Stimulated activated CD8-positive, alpha-beta memory T cell treated with anti-CD3 and anti-CD28 coated beads, Interleukin-12 subunit alpha, Interleukin-12 subunit beta, amount 100 ng/mL, for 24 hours (primary cell): ENCODE data around the gene MCC.

Experiments used
- DNase-seq: peaks from one replicate; pipeline ENCODE4 v3.0.0-alpha.2; 2020; ENCODE audit errors: extremely low read depth

Gene MCC

GRCh38 chr5:113320273-113320780 is 167.9 kb downstream of the MCC start:
- no peak for DNase-seq

GRCh38 chr5:113319256-113320053 is 168.8 kb downstream of the MCC start:
- no peak for DNase-seq

DNA sequence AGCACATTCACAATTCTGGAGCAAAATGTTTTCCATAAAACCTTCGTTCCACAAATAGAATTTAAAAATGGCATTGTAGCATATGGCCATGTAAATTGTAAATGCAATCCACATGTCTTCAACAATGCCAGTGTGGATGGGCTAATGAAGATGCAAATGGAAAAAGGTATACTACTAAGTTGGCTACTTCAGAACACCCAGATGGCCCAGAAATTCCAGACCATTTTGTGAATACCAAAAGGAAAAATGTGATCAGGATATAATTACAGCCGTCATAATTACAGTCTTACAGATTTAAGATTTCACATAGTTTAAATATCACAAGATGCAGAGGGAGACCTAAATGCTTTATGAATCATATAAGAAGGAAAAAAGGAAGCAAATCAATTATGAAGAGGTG is 170.6 kb downstream of the MCC start:
- no peak for DNase-seq

DNA sequence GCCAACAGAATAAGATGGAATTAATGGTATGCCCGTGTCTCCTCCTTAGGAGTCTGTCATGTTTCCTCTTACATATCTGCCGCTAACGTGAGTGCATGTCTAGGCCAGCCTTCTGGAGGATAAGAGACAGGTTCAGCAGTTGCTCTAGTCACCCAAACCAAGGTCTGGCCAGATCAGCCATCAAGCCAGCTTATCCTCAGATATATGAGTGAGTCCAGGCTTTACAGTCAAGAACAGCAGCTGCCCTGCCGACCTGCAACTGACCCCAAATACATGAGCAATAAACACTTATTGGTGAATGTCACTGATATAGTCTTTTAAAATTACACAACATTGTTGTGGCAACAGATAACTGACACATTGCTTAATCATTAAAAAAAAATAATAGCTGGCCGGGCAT is 177.0 kb downstream of the MCC start:
- no peak for DNase-seq

GRCh38 chr5:113302120-113302519 is 186.1 kb downstream of the MCC start:
- no peak for DNase-seq

DNA sequence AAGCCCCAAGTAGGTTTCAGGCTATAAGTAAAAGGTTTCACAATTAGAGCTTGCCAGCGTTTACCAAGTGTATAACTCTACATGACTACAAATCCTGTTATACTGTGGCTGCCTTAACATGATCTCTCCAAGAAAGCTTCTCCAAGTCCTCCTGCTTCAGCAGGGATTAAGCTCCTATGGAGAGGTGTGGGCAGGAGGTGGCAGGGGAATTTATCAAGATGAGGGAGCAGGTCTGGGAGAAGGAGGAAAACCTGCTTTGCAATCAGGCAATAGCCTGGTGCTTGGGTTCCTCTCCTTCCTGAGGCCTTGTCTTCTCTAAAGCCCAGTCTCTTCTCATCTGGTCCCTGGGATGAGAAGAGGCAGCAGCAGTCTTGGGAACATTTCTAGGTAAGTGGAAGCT is 188.7 kb downstream of the MCC start:
- DNase-seq: no peak

DNA sequence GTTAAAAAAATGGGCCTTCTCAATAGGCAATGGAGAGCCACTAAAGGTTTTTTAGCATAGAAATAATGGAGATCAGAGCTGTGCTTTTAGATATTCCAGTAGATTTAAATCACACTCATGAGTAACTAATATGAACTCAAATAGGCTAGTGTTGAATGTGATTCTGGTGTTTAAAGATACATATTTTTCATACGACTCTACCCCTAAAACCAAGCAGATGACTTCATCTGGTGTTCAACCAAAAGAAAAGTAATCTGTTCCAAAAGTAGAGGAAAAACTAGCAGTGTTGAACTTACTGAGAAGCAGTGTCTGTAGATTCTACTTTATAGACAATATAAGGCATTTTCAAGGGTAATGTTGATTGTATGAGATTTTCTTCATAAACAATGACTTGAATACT is 191.6 kb downstream of the MCC start:
- no peak for DNase-seq

- DNase-seq: no peak
Observed at GRCh38 chr5:113295111-113295539, 193.1 kb downstream of the MCC start.

DNA sequence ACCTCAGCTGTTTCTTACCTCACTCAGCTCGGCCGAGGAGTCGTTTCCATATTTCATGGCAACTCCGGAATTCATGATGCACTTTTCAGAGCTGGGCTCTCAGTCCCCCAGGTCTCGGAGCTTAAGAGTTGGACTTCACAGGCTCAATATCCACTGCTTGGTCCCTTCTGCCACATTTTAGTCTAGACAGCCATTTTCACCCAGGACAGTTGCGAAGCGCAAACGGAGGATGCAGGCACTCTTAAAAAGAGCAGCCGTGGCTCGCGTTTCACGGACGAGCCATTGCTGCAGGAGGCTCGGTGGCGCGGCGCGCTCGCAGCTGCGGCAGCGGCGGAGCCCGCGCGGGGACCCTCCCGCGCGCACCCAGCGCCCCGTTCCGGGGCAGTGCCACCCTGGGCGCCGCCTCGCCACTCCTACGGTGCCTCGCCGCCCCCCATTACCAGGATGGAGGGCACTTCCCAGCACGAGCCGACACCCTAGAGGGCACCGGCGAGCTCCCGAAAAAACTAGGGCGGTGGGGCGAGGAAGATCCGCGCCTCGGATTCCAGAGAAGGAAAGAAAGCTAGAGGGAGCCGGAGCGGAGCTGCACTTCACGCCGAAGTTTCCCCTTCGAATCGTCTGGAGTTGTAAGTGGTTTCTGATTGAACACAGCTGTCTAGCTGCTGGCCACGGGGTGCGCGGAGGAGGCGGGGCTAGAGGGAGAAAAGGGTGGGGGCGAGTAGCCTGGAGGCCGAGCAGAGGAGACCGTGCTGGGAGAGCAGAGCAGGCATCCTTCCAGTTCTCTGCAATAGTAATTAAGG is 193.7 kb downstream of the MCC start:
- peak; percentile 26 for DNase-seq

- DNase-seq: no peak
Observed at GRCh38 chr5:113293975-113294310, 194.3 kb downstream of the MCC start.

DNA sequence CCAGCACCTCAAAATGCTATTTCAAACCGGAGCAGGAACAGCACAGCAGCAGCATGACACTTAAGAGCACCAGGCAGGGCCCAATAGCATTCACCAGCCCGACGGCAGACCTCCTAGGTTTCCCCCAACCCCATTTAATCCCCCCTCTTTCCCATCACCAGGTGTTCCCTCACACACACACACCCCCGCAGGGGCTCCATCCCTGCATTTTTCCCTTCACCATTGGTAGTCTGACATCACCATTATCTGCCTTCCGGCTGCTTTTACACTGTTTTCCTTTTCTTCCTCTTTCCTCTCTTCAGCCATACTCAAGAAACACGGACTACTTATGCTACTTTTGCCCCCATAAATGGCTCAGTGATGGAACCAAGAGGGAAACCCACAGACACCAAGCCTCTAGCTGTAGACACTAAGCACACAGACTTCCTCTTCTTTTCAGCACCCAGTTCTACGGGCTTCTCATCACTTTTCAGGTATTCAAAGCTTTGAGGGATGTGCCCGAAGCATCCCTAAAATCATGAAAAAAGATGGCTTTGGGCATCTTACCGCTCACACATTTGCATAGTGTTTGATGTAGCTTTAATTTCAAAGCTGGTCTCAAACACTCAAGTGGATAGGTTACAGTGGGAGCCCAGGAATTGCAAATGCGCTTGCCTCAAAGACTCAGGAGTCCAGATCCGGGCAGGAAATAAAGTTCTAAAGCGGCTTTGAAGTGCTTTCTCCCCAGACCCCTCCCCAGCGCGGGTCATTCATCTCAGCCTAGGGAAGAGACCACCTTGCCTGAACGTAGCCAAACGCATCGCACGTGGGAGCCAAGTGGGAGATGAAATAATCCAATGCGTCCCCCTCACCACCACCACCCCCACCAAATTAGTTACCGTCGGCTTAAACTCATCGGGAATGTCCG is 194.9 kb downstream of the MCC start:
- DNase-seq: no peak

DNA sequence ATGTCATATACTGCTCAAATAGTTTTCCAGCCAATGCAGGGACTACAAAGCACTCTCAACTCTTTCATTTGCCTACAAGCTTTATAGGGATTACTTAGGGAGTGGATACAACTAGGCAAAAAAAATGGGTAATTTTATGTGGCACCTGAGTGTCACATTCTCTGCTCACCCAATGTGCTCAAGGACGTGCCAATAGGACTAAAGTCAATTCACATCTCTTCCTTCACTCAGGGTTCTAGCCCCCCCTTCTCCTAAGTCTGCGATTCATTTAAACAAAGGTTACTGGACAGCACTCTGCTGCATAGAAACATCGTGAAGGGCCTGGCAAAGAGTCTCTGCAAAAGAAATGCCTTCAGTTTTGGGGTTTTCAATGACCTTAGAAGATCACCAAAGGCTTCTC is 195.8 kb downstream of the MCC start:
- DNase-seq: no peak

- no peak for DNase-seq
Observed at GRCh38 chr5:113283558-113283957, 204.7 kb downstream of the MCC start.

DNA sequence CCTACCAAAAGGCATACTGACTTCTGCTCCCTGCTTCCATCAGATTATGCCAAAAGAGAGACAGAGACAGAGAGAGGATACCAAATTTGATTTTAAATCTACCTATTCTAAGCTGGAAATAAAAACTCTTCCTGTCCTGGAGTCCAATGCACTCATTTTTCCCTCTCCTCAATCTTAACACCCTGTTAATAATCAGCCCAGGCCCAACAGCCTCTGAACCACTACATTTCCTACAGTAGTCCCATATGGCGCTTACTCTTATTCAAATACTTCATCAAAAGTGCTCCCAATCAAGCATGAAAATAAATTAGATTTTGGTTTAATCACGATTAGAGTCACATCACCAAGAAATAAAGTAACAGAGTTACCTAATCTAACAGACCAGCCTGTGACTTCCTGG is 205.8 kb downstream of the MCC start:
- no peak for DNase-seq

- no peak for DNase-seq
Observed at GRCh38 chr5:113281194-113281593, 207.1 kb downstream of the MCC start.

- no peak for DNase-seq
Observed at GRCh38 chr5:113280541-113280940, 207.7 kb downstream of the MCC start.

DNA sequence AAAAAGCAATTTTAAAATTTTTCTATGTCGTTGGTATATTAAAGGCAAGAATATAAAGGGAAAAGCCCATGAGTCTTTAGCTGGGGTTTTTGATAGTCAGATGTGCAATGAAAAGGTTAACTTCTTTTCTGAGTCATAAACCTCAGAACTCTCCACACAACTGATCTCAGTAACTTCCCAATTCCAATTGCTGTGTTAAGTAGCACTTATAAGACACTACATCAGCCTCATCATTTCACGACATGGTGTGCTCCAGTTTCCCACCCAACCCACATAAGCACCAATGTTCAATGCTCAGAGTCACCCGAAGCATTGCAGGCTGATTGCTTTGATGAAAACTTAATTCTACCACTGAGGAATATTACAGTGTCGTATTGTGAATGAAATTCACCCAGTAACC is 209.3 kb downstream of the MCC start:
- DNase-seq: no peak

- no peak for DNase-seq
Observed at GRCh38 chr5:113276493-113276892, 211.8 kb downstream of the MCC start.

DNA sequence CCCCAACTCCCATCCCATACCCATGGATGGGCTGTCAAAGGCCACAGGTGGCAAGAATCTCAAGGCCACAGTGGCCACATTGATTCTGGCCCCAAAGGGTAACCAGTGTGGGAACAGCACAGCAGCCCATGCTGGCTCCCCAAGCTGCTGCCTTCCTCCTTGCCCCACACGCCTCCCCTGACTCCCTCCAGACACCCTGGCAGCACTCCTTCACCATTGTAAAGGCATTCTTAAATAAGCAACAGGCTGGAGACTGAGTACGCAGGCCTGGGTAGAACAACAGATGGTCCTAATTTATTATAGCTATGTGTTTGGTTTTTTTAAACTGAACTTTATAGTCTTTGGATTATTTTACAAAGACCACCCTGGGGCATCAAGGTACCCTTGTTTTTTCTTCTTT is 212.3 kb downstream of the MCC start:
- DNase-seq: no peak

DNA sequence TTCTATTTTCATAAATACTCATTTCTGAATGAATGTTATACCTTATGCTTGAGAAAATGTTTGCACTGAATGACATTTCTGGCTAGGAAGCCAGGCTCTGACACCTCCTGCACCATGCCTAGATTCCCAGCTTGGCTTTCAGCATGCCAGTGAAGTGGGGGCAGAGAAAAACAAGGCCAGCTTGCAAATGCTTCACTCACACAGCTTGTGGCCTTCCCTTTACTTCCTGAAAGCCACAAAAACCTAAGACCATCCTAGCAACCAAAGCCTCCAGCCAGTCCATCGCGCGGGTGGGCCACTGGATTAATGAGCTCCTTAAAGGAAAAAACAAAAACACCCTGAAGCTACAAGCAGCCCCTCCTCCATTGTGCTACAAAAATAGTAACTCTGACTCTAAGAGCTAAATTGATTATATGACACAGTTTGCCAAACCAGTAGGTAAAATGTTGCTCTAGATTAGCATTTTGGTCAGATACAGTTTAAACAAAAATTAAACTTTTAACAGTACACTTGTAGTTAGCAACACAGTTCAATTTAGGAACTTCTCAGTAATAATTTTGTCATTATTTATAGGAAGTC is 213.3 kb downstream of the MCC start:
- no peak for DNase-seq

DNA sequence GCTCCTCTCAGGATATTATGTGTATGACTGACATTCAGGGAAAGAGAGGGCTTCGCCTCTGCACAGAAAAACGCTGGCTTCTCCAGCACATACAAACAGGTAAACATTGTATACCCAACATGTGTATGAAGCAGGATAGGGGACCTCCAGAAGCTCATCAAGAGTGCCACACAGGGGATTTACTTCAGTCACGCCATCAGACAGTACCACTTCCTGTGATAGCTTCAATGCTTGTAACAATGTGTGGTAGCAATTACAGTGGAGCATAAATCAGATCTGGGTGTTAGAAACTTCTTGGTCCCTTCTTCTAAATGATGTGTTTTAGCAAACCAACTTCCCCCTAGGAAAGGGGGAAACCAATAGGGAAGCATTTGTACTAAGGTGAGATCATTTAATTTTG is 214.3 kb downstream of the MCC start:
- no peak for DNase-seq
